ENCODE results near the gene RFX7. TPM values are rescaled to one million over a fixed set of nuclear protein-coding genes. Genes with fewer than 3 reads are reported as not detected.

RFX7 gene
- total RNA-seq: 2.1 and 4.5 TPM in 2 replicates

GRCh38 chr15:56243163-56244037 is at the start of gene RFX7:
Gene RFX7 (minus strand): TSS chr15:56243879. CDS start chr15:56243285, 594 bp downstream.

Other genes with a start within 250 kb of the RFX7 start
- 2.3 and 8.7 TPM in 2 replicates for gene TEX9, start 121.5 kb upstream of the RFX7 start, total RNA-seq
- gene MNS1, start 221.3 kb upstream of the RFX7 start, total RNA-seq: 0.85 and 4.8 TPM in 2 replicates